H9 (cell line): ENCODE results near the gene GRAMD1B. TPM values are rescaled to one million over a fixed set of nuclear protein-coding genes. Genes with fewer than 3 reads are reported as not detected.

ENCODE experiments used
- DNase-seq: peaks from one replicate; pipeline ENCODE4 v3.0.0-alpha.2; 2017
- H2AFZ ChIP-seq: one replicate; pipeline ENCODE4 v1.6.1; 2013; ENCODE audit warnings: mild to moderate bottlenecking, low read length, control low read depth, moderate library complexity
- H2AK5ac ChIP-seq: 2 replicates; pipeline ENCODE4 v1.6.1; 2013; ENCODE audit warnings: low read length, control low read depth, mixed read lengths; ENCODE audit not compliant: insufficient read length
- H2BK120ac ChIP-seq: one replicate; pipeline ENCODE4 v1.6.1; 2013; ENCODE audit warnings: low read depth, mild to moderate bottlenecking, low read length, control low read depth, inconsistent platforms; ENCODE audit not compliant: poor library complexity, severe bottlenecking
- H2BK12ac ChIP-seq: 2 replicates; pipeline ENCODE4 v1.6.1; 2013; ENCODE audit warnings: low read length, control low read depth, mixed read lengths, low read depth; ENCODE audit not compliant: insufficient read length
- H2BK15ac ChIP-seq: 2 replicates; pipeline ENCODE4 v1.6.1; 2013; ENCODE audit warnings: low read depth, low read length, control low read depth
- H2BK20ac ChIP-seq: one replicate; pipeline ENCODE4 v1.6.1; 2013; ENCODE audit warnings: low read depth, mild to moderate bottlenecking, low read length, control low read depth, inconsistent platforms; ENCODE audit not compliant: poor library complexity, severe bottlenecking
- H2BK5ac ChIP-seq: 2 replicates; pipeline ENCODE4 v1.6.1; 2013; ENCODE audit warnings: low read length, control low read depth, mixed read lengths; ENCODE audit not compliant: insufficient read length
- H3K14ac ChIP-seq: 2 replicates; pipeline ENCODE4 v1.6.1; 2013; ENCODE audit warnings: low read length, control low read depth; ENCODE audit not compliant: insufficient read depth
- H3K18ac ChIP-seq: 2 replicates; pipeline ENCODE4 v1.6.1; 2013; ENCODE audit warnings: low read depth, mild to moderate bottlenecking, mixed read lengths, low read length, control low read depth; ENCODE audit not compliant: insufficient read length
- H3K23ac ChIP-seq: 2 replicates; pipeline ENCODE4 v1.6.1; 2013; ENCODE audit warnings: low read length, control low read depth, mixed read lengths, low read depth; ENCODE audit not compliant: insufficient read length
- H3K23me2 ChIP-seq: 2 replicates; pipeline ENCODE4 v1.6.1; 2013; ENCODE audit warnings: low read depth, mild to moderate bottlenecking, mixed read lengths, low read length, control low read depth; ENCODE audit not compliant: insufficient read length, poor library complexity, severe bottlenecking
- H3K27ac ChIP-seq: 2 replicates; pipeline ENCODE4 v1.5.1; 2013; ENCODE audit warnings: low read length, control low read depth, mixed read lengths, low read depth; ENCODE audit not compliant: insufficient read length
- H3K27me3 ChIP-seq: 2 replicates; pipeline ENCODE4 v1.6.1; 2013; ENCODE audit warnings: low read length, control low read depth, inconsistent platforms; ENCODE audit not compliant: insufficient read depth
- H3K4ac ChIP-seq: 2 replicates; pipeline ENCODE4 v1.6.1; 2013; ENCODE audit warnings: low read depth, mild to moderate bottlenecking, control low read depth, inconsistent platforms, low read length, moderate library complexity
- H3K4me1 ChIP-seq: 2 replicates; pipeline ENCODE4 v1.6.1; 2013; ENCODE audit warnings: low read length, control low read depth, inconsistent platforms; ENCODE audit not compliant: insufficient read depth
- H3K4me2 ChIP-seq: 2 replicates; pipeline ENCODE4 v1.6.1; 2013; ENCODE audit warnings: low read length, control low read depth, mixed read lengths; ENCODE audit not compliant: insufficient read length, insufficient read depth
- H3K56ac ChIP-seq: 2 replicates; pipeline ENCODE4 v1.6.1; 2013; ENCODE audit warnings: low read depth, mild to moderate bottlenecking, mixed read lengths, low read length, control low read depth; ENCODE audit not compliant: insufficient read length
- H3K79me1 ChIP-seq: 2 replicates; pipeline ENCODE4 v1.6.1; 2013; ENCODE audit warnings: low read depth, mild to moderate bottlenecking, moderate library complexity, low read length, control low read depth, inconsistent platforms; ENCODE audit not compliant: insufficient read depth, poor library complexity, severe bottlenecking
- H3K79me2 ChIP-seq: 2 replicates; pipeline ENCODE4 v1.6.1; 2013; ENCODE audit warnings: low read length, control low read depth, inconsistent platforms; ENCODE audit not compliant: insufficient read depth
- H3K9ac ChIP-seq: 2 replicates; pipeline ENCODE4 v1.6.1; 2013; ENCODE audit warnings: low read length, control low read depth, mixed read lengths; ENCODE audit not compliant: insufficient read length; ENCODE audit errors: extremely low read depth
- H3K9me3 ChIP-seq: one replicate; pipeline ENCODE4 v1.6.1; 2013; ENCODE audit warnings: low read depth, low read length, inconsistent platforms; ENCODE audit not compliant: control insufficient read depth
- H3T11ph ChIP-seq: one replicate; pipeline ENCODE4 v1.6.1; 2013; ENCODE audit warnings: mild to moderate bottlenecking, low read length, control low read depth, inconsistent platforms
- H4K20me1 ChIP-seq: one replicate; pipeline ENCODE4 v1.6.1; 2013; ENCODE audit not compliant: control insufficient read depth, insufficient read length, insufficient read depth
- H4K5ac ChIP-seq: 2 replicates; pipeline ENCODE4 v1.6.1; 2013; ENCODE audit warnings: low read depth, mild to moderate bottlenecking, mixed read lengths, low read length, control low read depth; ENCODE audit not compliant: insufficient read length
- H4K8ac ChIP-seq: replicated peaks from 2 replicates; pipeline ENCODE4 v1.6.1; 2013; ENCODE audit warnings: low read length, control low read depth, mixed read lengths, low read depth; ENCODE audit not compliant: insufficient read length
- H4K91ac ChIP-seq: 2 replicates; pipeline ENCODE4 v1.6.1; 2013; ENCODE audit warnings: low read depth, mild to moderate bottlenecking, moderate library complexity, mixed read lengths, low read length, control low read depth; ENCODE audit not compliant: insufficient read length
- H3K27ac Mint-ChIP-seq, 3 experiments: 2 replicates in 2 of 3; 3 replicates in 1 of 3; pipeline ENCODE4 v1.8.0; 2020 to 2021; ENCODE audit warnings: mixed read lengths in 3 of 3, mild to moderate bottlenecking in 1 of 3, moderate library complexity in 1 of 3
- H3K27me3 Mint-ChIP-seq: 2 replicates; pipeline ENCODE4 v1.8.0; 2021; ENCODE audit warnings: low read depth, mild to moderate bottlenecking, moderate library complexity, mixed read lengths
- H3K36me3 Mint-ChIP-seq, 3 experiments: 2 replicates in 2 of 3; 3 replicates in 1 of 3; pipeline ENCODE4 v1.8.0; 2020 to 2021; ENCODE audit warnings: low read depth in 3 of 3, mixed read lengths in 3 of 3; ENCODE audit not compliant: insufficient read depth in 1 of 3
- H3K4me1 Mint-ChIP-seq, 2 experiments: 2 replicates each; pipeline ENCODE4 v1.8.0; 2020; ENCODE audit warnings: mixed read lengths in 2 of 2
- H3K4me3 Mint-ChIP-seq, 2 experiments: 2 replicates in 1 of 2; 3 replicates in 1 of 2; pipeline ENCODE4 v1.8.0; 2020 to 2021; ENCODE audit warnings: mild to moderate bottlenecking in 2 of 2, mixed read lengths in 2 of 2, moderate library complexity in 1 of 2
- H3K9me3 Mint-ChIP-seq, 2 experiments: 2 replicates in 1 of 2; 3 replicates in 1 of 2; pipeline ENCODE4 v1.8.0; 2020; ENCODE audit warnings: mild to moderate bottlenecking in 2 of 2, mixed read lengths in 2 of 2, moderate library complexity in 1 of 2
- CTCF ChIP-seq: fragments of 200-600 bp; sonication (generic); conservative IDR thresholded peaks from 3 replicates; pipeline ENCODE4 v1.8.0; 2021; ENCODE audit warnings: antibody characterized with exemption, mild to moderate bottlenecking
- WGBS: extraction: QIAGEN DNeasy Blood & Tissue Kit; methylation state at CpG from one replicate; pipeline ENCODE4 v1.1.7; 2013; ENCODE audit warnings: missing lambda C conversion rate, low lambda C conversion rate, mixed read lengths; ENCODE audit not compliant: insufficient read length; ENCODE audit errors: extremely low coverage; 5-methylcytosine and 5-hydroxymethylcytosine counted together
- total RNA-seq: library from RNA; stranded (reverse); gene quantifications from 2 replicates; pipeline ENCODE4 v1.2.1, GENCODE V29; 2021

GRAMD1B gene
- total RNA-seq, 1 experiment from 2014 or later, result 25.9 TPM

GRCh38 chr11:123551079-123551478 lies 121.0 kb downstream of the GRAMD1B start:
- Histone ChIP-seq H2AK5ac (no peak overlapping the region), H3K18ac (no peak overlapping the region), H3K23ac (no peak overlapping the region), H4K5ac (no peak overlapping the region), H4K91ac (no peak overlapping the region), H2BK15ac (no peak overlapping the region), H3T11ph (no peak overlapping the region), H3K79me2 (no peaks in the 10 kb centered on the region), H3K4me2 (no peak overlapping the region), H2AFZ (no peak overlapping the region), H3K56ac (no peak overlapping the region), H3K9ac (no peak overlapping the region), H3K4me1 (peaks cover 2% of the 10 kb centered on the region; the same call in 1 of the 2 replicates), H3K27me3 (no peaks in the 10 kb centered on the region), H3K79me1 (no peaks in the 10 kb centered on the region), H4K8ac (no peak overlapping the region), H2BK5ac (no peak overlapping the region), H3K23me2 (no peaks in the 10 kb centered on the region), H3K9me3 (no peaks in the 10 kb centered on the region), H3K4ac (no peak overlapping the region), H2BK120ac (no peak overlapping the region), H2BK20ac (no peak overlapping the region), H4K20me1 (no peaks in the 10 kb centered on the region), H3K14ac (no peak overlapping the region), H2BK12ac (no peak overlapping the region), H3K27ac (no peak overlapping the region)
- no peak for TF ChIP-seq CTCF
- peaks cover 25 to 27% of the 10 kb centered on the region in 2 experiments for H3K4me1 Mint-ChIP-seq
- peaks cover 3 to 5% (median 3%) of the 10 kb centered on the region in 3 experiments; a peak in 6 of 7 replicates for H3K36me3 Mint-ChIP-seq
- H3K27ac Mint-ChIP-seq, result peak overlapping the region in 1 of 3 experiments; percentile 69; a peak in 1 of 7 replicates
- WGBS, result no CpG with 5 or more reads among the region's 6 CpGs
- peaks cover 2 to 4% of the 10 kb centered on the region in 2 experiments; a peak in 2 of 5 replicates for H3K9me3 Mint-ChIP-seq
- H3K27me3 Mint-ChIP-seq, result no peaks in the 10 kb centered on the region
- no peak for DNase-seq
- H3K4me3 Mint-ChIP-seq, result no peak overlapping the region
